LoVo (cell line): ENCODE data around the gene LANCL2.
"Not testable (repeated sequence)": the region's sequence is repeated elsewhere in the genome, so short reads cannot be mapped to it uniquely, and the experiment has no call there.

Experiments used
- DNase-seq: peaks from one replicate; pipeline ENCODE4 v3.0.0-alpha.2; 2016; ENCODE audit warnings: low spot score

The LANCL2 gene

GRCh38 chr7:55362927-55363326, 2.2 kb upstream of the LANCL2 start:
- DNase-seq = no peak

- no peak for DNase-seq
Observed at GRCh38 chr7:55363386-55364170, 1.6 kb upstream of the LANCL2 start.

DNA sequence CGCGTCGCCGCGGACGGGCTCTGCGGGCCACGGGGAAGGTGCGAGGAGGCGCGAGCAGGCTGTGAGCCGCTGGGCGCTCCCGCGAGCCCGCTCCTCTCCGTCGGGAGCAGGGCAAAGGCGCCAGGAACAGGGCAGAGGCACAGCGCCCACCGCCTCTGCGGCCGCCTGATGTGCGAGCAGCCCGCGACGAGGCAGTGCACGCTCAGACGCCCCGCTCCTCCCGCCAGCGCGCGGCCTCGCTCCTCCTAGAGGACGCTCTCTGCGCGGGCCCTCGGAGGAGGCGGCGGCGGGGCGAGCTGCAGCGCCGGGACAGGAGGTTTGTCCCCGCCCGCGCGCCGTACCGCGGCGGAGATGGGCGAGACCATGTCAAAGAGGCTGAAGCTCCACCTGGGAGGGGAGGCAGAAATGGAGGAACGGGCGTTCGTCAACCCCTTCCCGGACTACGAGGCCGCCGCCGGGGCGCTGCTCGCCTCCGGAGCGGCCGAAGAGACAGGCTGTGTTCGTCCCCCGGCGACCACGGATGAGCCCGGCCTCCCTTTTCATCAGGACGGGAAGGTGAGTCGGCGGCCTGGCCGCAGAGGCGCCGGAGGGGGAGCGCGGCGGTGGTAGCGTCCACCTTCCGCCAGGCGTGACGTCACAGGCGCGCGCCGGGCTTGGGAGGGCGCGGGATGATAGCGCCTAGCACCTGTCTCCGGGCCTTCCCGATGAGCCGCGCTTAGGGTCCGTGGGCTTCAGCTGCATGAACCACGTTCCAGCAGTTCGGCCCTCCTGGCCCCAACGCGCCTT, 731 bp downstream of the LANCL2 start:
- peak; percentile 97 for DNase-seq

DNA sequence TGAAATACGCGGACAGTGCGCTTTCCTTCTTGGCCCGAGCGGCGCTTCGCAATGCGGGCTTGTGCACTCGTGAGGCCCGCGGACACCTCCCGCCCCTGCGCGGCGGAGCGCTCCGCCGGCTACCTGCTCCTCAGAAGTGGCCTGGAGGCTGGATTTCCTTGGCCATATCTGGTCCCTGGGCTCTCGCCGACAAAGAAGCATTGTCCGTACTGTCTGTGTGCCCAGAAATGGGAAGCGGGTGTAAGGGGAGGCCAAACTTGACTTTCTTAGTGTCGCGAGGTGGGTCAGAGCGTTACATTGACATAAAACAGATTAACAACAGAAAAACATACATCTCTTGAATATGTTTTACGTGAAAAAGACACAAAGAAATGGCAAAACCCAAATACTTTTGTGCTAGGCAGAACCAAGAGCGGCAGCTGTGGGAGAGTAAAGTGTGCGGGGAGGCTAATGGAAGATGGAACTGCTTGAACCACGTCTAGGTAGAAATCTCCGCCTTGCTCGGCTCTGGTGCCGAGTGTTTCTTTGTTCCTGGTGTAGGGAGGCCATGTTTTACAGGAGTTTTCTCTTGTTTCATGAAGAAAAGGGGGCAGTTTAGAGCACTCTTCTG, 1.4 kb downstream of the LANCL2 start:
- peak; percentile 45 for DNase-seq

- DNase-seq = no peak
Observed at GRCh38 chr7:55367283-55367840, 2.2 kb downstream of the LANCL2 start.

DNA sequence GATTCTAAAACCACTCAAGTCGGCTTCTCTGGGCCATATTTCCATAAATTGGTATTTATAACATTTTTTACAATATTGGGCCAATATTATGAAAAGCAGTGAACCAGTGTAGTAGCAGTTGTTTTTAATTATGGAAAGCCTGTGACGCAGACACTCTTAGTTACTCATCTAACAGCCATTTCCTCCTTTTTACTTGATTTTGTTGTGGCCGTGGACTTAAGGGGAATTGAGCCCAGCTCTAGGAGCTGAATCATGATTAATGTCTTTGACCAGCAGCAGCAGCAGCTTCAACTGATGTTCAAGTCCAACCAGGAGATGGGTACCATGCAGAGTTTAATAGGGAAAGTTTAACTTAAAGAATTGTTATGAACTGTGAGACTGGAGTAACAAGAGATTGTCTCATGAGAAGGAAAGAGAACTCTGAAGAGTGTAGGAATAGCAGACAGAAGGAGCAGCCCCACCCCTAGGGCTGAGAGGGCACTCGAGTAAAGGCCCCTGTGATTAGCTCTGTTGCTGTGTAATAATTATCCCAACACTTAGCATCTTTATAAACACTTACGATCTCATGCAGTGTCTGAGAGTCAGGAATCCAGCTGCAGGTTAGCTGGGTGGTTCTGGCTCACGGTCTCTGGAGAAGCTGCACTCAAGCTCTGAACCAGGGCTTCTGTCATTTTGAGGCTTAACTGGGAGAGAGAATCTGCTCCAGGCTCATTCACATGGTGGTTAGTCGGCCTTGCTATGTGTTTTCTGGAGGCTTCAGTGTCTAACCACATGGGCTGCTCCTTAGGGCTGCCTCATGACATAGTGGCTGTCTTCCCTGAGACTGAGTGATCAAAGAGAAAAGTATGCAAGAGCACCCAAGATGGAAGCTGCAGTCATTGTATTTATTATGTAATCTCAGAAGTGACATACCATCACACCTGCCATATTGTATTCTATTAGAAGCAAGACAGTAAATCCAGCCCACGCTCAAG, 4.6 kb downstream of the LANCL2 start:
- DNase-seq = no peak

DNA sequence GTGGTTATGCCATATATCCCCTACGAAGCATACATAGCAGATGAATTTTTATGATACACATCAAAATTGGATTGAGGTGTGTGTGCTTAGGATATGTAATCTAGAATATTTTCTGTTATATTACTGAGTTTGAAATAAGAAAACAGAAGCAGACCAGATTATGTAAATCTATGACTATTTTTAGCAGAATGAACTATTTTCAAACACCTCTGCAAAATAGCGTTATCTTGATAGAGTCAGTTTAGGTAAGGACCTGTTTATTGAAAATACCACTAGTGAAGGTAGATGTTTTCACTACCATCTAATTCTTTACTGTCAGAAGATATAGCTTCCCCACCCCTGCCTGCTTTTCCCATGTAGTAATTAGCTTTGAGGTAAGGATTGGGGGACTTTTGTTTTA, 9.1 kb downstream of the LANCL2 start:
- no peak for DNase-seq

DNA sequence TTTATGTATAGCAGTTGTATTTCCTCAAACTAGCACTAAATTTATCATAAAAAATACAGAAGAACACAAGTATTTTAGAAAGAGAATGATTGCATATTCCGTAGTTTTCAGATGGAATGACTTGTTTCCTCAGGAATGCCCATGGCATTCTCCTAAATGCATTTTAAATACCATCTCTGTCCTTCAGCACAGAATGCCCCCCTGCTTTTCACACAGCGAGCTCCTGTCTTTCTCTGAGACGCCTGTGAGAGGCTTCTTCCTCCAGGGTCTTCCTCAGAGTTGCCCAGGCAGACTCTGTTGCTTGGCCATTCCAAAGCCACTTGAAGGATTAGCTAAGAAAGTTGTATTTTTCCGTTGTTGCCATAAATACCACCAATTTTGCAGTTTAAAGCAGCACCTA, 10.1 kb downstream of the LANCL2 start:
- DNase-seq = no peak

- no peak for DNase-seq
Observed at GRCh38 chr7:55377162-55377817, 12.2 kb downstream of the LANCL2 start.

- DNase-seq = no peak
Observed at GRCh38 chr7:55379285-55379684, 14.1 kb downstream of the LANCL2 start.

DNA sequence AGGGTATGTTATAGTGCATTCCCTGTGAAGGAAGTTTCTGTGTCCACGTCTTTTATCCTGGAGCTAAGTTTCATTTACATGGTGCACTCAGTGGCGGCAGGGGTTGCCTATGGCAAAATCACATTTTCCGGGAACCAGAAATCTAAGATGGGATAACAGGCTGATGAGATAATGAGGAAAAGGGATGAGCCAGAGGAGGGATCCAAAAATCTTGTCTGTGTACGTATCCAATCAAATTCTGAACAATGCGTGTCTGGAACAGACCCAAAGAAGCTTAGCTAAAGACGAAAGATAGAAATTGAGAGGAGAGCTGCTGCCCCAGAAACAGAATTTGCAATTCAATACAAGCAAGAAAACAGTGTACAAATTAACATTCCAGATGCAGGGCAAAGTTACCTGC, 16.1 kb downstream of the LANCL2 start:
- no peak for DNase-seq

DNA sequence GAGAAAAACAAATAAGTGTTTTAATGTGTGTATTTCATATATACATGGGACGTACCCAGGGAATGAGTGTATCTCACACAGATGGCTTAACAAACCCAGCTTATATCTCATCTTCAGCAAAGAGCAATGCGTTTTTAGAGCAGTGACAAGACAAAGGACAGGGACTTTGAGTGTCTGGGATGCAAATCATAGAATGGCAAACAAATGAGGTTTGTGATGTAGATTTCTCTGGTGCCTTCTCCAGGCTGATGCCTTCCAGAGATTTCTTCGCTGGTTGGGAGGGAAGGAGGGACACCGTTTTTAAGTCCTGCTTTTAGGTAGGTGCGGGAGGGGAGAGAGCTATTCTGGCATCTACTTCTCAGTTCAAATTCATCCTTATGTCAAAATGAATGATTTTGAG, 16.6 kb downstream of the LANCL2 start:
- no peak for DNase-seq

DNA sequence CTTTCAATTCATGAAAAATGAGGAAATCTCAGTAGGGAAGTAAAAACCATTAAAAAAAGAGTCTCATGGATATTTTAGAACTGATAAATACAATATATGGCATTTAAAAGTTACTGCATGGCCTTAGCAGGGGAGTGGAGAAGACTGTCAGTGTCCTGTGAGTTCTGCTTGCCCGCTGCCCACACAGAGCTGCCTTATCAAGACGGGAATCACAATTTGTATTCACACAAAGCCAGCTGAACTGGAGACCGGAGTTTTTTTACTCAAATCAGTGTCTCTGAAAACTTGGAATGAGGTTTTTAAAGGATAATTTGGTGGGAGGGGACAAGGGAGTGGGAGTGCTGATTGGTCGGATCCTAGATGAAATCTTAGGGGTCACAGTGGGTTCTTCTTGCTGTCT, 17.1 kb downstream of the LANCL2 start:
- DNase-seq = no peak

- no peak for DNase-seq
Observed at GRCh38 chr7:55386541-55386940, 21.4 kb downstream of the LANCL2 start.

DNA sequence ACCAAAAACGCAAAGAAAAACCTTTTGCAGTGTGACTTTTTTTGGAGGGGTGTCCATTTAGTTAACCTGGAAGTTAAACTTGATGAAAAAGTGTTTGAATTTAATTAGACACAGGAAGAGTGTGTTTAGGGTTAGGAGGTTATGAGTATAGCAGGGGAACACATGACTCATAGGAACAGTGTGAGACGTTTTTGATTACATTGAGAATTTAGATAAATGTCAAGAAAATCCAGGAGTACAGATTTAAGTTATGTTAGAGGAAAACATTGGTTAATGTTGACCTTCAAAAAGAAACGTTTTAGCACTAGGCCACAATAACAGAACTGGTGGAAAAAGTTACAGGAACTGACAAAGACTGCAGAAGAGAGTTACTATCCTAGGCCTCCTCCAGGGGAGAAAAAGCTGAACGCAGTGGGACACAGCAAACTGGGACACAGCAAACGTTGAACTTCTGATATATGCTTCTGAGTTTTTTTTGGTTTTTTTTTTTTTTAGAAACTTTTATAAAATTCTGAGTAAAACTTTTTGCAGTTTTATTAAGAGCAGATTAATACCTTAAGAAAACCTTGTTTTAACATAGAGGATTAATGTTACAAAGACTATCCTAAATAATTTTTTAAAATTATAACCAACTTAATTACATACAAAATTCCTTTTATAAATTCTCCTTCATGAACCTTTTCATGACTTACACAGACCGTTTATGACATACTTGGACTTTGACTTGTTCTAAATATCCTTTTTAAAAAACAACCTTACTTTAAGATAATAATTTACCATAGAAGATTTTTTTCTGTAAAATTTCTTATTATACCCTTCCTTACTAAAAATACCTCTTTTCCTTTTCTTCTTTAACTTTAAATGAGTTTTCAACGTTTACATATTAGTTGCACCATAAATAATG, 22.2 kb downstream of the LANCL2 start:
- DNase-seq = no peak

DNA sequence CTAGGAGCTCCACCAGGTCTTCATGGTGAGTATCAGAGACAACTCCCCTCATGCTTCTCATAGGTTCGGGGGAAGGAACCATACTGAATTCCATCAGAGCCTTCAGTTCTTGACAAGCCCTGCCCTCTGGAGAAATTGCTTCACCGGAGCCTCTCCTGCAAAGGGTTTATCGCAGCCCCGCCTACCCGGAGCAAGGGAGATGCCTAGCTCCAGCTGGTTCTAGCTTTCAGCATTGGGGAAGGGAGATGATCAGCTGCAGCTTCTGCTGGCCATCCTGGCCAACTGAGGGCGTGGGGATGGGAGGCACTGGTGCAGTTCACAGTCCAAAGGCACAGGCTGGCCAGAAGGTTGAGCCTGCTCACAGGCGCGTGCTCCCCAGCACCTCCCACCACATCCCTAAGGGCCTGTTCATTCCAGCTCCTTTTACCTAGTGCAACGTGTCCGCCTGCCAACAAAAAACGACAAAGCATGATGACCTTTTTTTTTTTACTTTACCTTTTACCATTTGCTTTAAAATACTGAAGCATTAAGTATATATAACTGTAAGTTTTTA, 31.2 kb downstream of the LANCL2 start:
- DNase-seq = no peak

- no peak for DNase-seq
Observed at GRCh38 chr7:55397617-55398016, 32.5 kb downstream of the LANCL2 start.

GRCh38 chr7:55400191-55400590, 35.1 kb downstream of the LANCL2 start:
- no peak for DNase-seq

GRCh38 chr7:55402506-55402905, 37.4 kb downstream of the LANCL2 start:
- not testable (repeated sequence) for DNase-seq
